Stimulated activated CD4-positive, alpha-beta T cell treated with anti-CD3 and anti-CD28 coated beads, Interleukin-4, amount 100 ng/mL, for 48 hours (primary cell): ENCODE measurements around the gene LMTK2.
A peak's percentile ranks its signal among the peaks of the same experiment; 100 is the strongest.

Experiments used
- DNase-seq, 2 donors: peaks; one replicate each; pipeline ENCODE4 v3.0.0-alpha.2; 2020; ENCODE audit warnings: low read depth in 2 of 2

The LMTK2 gene

DNA sequence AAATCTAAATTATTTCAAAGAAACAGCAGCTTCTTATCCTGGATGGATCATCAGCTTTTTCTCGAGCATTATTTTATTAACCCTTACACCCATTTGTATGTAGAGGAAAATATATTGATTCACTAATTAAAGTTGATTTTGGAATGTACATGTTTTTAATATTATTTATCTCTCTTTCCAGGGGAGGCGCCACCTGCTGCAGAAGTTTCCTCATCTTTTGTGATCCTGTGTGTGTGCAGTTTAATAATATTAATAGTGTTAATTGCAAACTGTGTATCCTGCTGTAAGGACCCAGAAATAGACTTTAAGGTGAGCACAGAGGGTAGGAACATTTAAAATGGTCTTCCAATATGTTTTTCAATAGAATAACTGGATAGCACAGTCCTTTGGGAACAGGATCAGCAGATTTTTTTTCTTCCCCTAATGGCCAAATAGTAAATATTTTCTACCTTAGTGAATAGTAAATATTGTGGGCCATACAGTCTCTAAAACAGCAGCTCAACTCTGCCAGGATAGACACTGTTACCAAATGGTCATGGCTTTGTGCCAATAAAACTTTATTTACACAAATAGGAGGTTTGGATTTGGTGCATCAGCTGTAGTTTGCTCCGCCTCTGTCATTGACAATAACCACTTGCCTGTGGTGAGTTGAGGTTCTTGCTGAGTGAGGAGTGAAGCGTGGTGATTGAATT lies 30.6 kb downstream of the LMTK2 start:
- no peak for DNase-seq

DNA sequence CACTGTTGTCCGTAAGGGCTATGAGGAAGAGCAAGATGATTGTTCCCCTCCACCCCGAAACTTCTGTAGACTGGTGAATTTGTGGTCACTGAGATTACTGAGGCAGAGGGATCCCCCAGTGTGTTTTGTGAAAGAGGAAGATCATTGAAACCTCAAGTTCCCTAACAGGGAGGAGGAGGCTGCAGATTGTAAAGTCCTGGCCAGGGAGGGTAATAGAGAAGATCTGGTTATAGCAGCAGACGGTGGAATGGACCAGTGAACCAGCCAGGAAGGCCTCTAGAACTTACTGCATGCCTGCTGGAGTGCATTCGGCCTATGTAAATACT lies 31.1 kb downstream of the LMTK2 start:
- no peak for DNase-seq

DNA sequence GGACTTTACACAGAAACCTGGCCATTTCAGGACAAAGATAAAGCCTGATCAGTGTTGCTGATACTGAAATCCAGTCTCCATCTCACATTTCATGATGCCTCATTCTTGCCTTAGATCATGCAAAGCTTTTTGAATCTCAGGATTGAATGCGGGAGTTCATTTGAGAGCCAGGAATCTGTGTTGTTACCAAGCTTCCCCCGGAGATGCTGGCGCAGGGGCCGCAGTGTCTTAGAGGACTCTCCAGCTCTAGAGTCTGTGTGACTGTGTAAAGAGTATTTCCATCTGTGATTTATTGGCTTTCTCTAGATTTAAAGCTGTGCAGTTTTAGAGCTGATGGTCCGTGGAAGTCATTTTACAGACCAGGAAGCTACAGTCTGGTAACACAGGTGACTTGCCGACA lies 32.0 kb downstream of the LMTK2 start:
- DNase-seq, result no peak

DNA sequence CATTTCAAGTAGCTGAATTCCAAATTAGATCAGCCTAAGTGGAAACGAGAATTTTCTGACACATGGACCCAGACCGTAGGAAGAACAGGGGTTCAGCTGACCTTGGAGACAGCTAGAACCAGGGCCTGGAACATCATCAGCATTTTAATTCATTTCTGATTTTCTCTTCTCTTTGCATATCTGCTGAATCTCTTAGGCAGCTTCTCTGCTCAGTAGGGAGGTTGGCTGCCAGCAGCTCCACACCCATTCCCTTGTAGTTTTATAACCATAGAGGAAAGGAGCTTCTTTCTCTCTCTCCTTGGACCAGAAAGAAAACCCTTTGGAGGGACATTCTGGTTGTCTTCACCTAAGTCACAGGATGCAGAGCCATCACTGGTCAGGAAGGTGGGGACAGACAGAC lies 36.0 kb downstream of the LMTK2 start:
- DNase-seq, result no peak

DNA sequence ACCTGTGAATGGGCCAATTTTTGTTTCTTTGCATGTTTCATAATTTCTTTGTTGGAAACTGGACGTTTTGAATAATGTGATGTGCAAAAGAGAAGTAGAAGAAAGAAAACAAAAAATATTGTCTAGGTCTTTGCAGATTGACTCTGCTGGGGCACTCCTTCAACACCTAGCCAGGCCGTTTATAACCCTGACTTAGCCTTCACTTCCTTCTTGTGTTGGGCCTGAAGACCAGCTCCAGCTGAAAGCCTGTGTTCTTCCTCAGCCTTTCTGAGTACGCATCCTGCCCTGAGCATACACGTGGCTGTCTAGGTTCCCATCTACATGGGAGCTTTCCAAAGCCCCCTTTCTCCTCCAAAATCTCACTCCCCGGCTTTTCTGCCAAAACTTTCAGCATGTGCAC lies 41.9 kb downstream of the LMTK2 start:
- no peak for DNase-seq

DNA sequence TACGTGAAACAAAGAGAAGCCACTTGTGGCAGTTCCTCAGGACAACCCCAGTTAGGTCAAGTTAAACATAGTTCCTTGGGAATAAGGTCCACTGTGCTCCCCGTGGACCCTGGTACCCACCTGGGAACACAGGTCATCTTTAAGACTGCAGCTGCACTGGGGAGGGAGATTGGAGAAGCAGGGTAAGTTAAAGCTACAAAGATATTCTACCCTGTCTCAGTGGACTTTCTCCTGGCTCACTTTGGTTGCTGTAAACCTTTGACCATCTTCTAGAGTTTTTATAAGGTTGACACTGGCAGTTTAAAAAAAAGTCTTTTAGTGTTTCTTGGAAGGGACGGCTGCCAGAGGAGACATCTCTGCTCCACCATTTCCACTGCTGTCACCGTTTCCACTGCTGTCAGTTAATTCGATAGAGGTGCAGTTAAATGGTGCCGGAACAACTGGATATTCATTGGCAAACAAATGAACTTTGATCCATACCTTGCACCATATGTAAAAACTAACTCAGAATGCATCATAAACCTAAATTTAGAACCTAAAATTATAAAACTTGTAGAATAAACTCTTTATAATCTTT lies 42.5 kb downstream of the LMTK2 start:
- no peak for DNase-seq

DNA sequence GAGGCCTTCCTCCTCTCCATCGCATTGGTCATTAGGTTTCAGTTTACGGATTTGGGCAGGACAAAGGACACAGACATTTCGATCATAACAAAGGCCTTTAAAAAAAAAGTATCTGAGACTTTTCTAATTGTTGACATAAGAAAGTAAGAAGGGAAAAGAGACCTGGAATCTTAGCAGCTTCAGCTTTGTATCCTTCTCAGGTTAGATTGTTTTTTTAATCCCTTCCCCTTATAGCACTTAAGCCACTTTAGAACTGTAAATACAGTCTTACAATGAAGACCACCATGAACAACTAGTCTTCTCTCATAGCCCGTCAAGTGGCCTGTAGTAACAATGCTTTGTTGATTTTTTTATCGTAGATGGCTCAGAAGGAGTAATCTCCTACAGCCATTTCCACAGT lies 45.2 kb downstream of the LMTK2 start:
- DNase-seq, result no peak

DNA sequence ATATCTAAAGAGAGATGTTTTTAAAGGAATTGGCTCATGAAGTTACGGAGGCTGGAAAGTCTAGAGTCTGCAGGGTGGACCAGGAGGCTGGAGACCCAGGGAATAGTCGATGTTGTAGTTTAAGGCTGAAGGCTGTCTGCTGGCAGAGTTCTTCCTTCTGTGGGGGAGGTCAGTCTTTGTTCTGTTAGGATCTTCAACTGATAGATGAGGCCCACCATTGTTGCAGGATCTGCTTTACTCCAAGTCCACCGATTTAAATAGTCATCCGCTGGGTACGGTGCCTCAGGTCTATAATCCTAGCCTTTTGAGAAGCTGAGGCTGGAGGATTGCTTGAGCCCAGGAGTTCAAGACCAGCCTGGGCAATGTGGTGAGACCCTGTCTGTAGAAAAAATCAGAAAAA lies 50.0 kb downstream of the LMTK2 start:
- no peak for DNase-seq

DNA sequence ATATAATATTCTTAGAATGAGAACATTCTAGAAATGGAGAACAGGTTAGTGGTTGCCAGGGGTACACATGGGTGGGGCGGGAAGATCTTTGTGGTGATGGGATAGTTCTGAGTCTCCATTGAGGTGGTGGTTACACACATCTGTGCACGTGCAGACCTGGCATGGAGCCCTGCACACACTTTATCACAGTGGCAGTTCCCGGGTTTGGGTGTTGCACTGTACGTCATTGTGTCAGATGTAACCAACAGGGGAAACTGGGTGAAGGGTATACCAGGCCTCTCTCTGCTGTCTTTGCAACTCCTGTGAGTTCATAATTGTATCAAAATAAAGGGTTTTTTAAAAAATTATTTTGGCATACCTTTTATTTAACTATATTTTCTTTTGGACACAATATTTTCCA lies 51.1 kb downstream of the LMTK2 start:
- no peak for DNase-seq

DNA sequence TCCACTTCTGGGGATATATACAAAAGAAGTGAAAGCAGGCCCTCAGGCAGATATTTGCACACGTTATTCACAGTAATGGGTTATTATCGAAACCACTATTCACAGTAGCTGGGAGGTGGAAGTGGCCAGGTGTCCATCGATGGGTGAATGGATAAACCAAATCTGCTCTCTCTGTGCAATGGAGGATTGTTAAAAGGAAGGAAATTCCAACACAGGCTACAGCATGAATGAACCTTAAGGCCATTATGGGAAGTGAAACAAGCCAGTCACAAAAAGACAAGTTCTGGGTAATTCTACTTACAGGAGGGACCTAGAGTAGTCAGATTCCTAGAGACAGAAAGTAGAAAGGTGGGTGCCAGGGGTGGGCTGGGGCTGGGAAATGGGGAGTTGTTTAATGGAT lies 56.1 kb downstream of the LMTK2 start:
- DNase-seq, result no peak

DNA sequence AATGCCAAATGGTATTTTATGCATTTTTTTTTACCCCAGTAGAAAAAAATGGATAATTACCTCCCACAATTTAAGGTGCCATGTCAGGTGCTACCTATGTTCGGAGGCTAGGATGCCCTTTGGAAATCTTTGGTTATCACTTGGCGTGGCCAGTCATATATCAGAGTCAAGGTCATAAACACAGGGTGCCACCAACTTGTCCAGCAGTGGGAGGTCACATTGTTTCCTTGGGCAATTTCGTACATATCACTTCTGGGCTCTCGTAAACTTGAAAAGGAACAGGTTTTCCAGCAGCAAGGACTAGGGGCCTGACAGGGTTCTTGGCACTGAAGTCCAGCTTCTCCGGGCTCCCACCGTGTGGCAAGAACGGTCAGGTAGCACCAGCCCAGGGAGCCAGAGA lies 56.6 kb downstream of the LMTK2 start:
- DNase-seq, result no peak

DNA sequence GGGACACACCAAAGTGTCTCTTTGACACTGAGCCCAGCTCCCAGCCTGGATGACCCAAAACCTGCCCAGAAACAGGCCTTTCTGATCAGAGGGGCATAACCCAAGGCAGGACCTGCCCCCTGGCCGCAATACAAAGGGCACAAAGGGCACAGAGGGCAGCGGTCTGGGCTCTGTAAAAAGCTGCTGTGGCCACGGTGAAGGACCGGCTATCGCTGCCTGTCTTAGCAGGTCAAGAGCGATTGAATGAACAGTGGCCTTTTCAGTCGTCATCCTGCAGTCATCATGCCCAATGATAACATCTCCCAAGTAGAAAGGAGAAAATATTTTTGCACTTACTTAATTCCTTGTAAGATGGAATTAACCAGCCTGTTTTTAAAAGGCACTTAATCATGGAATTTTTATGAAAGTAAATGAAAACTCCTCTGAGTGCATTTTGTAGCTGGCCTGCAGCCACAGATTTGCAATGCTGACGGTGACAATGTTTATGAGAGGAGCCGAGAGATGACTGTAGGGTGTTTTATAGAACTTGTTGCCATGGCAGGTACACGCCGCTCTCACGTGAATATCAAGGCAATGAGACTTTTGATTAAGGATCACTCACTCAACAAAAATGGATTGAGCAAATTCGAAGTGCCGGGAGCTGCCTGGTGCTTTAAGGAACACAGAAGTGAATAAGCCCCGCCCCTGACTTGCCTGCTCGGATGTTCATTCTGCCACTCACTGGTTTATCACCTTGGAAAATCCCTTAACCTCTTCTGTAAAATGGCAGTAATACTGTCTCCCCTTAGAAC lies 57.2 kb downstream of the LMTK2 start:
- no peak for DNase-seq

DNA sequence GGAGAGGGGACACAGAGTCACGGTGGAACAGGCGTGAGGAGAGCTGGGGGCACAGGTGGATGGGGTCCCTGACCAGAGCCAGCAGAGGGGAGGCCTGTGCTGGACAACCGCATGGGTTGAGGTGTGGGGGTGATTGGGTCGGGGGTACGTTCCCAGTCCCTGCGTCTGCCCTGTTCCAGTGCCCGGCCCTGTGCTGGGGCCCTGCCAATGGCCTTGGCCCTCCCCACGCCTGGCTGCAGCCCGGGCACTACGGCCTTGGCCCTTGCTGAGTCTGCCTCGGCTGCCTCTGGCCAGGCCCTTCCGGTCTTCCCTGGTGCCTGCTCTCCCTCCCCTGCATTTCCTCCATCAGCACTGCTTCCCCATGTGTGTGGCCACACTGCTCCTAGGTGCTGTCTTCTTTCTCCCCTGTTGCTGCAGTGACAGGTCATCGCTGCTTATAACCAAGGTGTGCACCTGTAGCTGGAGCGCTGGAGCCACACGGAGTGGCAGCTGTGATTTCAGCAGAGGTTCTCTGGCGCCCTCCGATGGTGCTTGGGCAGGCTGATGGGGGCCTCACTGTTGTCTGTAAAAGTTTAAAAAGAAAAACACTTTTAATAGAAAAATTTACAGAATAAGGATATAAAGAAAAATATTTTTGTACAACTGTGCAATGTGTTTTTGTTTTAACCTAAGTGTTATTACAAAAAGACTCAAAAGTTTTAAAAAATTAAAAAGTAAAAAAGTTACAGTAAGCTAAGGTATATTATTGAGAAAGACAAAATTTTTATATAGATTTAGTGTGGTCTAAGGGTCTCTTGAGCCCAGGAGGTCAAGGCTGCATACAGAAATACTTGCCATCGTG lies 59.4 kb downstream of the LMTK2 start:
- DNase-seq, result peak; percentile 43 to 50

DNA sequence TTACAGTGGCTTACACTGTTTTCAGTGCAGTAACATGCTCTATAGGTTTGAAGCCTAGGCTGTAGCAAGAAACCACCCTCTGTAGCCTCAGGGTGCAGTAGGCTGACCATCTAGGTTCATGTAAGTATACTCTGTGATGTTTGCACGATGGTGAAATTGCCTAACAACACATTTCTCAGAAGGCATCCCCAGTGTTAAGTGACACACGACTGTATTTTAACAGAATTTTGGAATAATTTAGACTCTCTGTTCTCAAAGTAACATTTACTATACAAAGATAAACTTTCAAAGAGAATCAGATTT lies 60.0 kb downstream of the LMTK2 start:
- no peak for DNase-seq

DNA sequence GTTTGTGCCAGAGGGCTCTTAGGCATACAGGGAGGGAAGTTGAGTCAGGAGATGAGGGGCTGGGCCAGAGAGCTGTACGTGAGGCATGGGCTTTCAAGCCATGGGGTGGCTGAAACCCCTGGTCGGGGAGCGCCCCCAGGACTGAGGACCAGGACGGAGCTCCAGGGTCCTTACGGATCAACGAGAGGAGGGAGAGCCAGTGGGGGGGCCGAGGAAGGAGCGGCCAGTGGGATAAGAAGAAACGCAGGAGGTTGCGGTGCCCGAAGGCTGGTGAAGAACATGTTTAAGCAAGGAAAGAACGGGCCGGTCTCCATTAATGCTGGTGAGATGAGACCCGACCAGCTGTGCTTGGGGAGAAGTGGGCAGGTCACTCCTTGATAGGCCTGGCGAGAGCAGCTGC lies 61.0 kb downstream of the LMTK2 start:
- no peak for DNase-seq

DNA sequence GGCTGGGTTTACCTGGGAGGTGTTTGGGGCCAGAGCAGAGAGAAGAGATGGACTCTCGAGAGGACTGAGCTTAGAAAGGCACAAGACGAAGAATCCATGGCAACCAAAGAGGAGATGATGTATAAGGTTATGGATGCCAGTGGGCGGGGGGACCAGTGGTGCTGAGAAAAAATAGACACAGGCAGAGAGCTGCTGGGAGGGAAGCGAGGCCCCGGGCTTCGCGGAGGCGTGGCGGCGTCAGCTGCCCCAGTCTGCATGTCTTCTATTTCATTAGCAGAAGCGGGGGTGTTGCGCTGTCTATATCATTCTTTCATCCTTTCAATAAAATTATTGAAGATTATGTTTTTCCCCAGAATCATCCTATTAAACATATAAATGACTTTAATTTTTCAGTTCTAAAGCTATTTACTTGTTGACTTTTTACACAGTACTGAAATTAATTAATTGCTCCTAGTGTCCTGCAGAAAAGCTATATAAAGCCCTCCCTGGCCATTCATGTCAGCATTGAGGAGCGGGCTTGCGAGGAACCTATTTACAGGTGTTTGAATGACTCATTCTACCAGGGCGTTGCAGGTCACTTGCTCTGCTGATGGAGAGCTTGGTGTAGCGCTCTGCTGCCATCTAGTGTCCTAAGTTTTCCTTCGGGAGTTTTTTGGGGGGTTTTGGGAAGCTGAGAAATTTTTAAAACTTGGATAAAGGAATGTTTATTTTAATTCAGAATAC lies 61.7 kb downstream of the LMTK2 start:
- peak; percentile 37 to 52 for DNase-seq

DNA sequence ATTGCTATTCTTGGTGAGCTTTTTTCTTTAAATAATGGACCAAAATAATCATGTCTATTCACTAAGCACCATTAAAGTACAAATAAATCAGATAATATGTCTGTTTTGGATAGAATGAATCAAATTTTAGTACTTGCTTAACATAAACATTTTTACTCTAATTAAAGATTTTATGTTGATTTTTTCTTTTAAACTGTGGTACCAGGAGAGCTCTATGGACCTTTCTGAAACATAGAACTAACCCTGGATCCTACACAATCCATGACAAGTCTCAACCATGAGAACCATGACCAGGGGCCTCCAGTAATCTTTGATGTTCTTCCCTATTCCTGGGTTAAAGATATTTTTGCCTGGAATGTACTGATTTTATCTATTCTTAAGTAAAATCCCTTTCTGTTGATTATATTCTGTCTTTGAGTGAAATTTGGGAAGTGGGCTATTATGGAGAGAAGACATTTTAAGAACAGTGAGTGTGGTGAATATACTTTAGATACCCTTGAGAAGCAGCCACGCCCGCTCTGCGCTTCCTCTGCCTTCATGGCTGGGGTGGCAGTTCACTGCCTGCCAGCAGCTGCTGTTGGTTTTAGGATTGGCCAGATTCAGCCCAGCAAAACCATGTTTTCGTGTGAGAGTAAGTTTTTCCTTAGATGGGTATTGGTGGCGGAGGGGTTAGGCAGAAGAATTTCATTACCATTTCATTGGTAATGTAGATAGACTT lies 62.4 kb downstream of the LMTK2 start:
- no peak for DNase-seq

DNA sequence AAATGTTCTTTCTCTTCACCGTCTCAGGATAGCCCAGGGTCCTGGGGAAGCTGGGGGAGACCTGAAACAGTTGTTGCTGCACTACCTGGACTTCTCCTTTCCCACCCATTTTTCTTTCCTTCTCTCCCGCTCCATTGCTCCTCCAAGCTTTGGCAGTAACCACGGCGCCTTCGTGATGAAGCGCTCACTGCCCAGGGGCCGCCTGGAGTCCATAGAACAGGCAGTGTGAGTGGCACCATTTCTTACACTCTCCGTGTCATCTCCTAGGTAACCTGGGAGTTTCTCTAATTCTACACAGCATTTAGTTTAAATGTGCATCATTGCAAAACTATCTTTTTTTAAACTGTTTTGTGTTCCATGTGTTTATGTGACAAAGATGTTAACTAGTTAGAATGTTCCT lies 64.3 kb downstream of the LMTK2 start:
- no peak for DNase-seq

DNA sequence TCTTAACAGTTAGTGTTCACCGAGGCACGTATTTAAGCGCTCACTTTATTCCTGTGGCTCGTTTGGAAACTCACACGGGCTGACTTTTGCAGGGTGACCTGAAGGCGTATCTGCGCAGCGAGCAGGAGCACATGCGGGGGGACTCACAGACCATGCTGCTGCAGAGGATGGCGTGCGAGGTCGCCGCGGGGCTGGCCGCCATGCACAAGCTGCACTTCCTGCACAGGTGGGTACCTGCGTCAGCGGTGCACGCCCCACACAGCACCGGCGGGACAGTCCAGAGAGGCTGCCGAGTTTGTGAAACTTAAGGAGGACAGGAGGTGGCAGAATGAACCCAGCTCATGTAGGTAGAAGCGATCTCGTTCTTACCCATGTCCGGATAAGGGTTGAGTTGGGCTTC lies 64.8 kb downstream of the LMTK2 start:
- DNase-seq, result no peak

DNA sequence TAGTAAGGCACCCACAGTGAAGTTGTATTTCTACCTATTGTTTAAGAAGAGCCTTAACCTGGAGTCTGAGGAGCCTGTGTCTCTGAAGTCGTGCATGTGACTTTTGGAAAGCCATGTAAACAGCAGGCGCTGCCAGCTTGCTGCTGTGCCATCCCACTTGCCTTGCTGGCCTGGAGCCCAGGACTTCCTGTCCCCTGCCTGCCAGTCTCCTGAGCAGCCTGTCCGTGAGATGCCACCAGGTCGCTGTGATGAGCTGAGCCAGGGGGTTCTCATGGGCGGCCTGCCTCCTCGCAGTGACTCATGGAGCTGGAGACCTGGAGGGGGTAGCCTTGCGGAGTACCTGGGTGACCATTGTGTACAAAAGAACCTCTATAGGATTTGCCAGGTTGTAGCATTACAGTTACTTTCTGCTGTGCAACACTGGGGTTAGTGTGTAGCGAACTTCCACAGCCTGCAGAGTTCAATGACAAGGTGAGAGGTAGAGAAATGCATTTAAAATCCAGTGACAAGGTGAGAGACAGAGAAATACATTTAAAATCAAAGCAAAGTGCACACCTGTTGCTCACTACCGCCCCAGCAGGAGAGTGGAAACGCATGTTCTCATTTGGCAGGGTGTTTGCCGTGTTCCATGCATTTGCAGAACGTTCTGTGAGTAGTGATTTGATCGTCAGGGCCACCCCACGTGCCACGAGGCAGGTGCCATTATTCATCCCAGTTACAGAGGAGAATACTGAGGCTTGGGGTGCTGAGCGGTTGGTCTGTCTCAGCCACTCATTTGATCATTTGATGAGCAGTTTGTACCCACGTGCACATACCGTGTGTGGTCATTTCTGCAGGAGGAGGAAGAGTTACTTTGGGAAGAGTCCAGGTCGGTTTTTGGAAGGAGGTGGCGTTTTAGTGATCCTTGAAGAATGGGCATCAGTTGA lies 67.9 kb downstream of the LMTK2 start:
- DNase-seq, result no peak
